Astrocyte of the cerebellum (primary cell): ENCODE results near the gene ESYT1.

ENCODE experiments used
- DNase-seq: peaks from one replicate; pipeline ENCODE4 v3.0.0-alpha.2; 2011; ENCODE audit warnings: low read depth
- H3K4me3 ChIP-seq: 2 replicates; pipeline ENCODE4 v1.5.1; 2011; ENCODE audit warnings: mild to moderate bottlenecking, low read depth, low read length, moderate library complexity
- CTCF ChIP-seq: IDR thresholded peaks from 2 replicates; pipeline ENCODE4 v1.5.1; 2012; ENCODE audit warnings: low read length, low read depth, moderate library complexity, mild to moderate bottlenecking; ENCODE audit errors: missing control alignments
- in situ Hi-C: cut with HindIII; loops from 2 replicates; pipeline ENCODE4 v1.10.0; 2017; ENCODE audit warnings: low sequenced_read_pairs

ESYT1 gene

GRCh38 chr12:56103823-56104108 lies 24.3 kb upstream of the ESYT1 start:
- no peak for DNase-seq
- H3K4me3 ChIP-seq = peak overlapping the region; percentile 89
- in situ Hi-C loops = no loop called here
- TF ChIP-seq CTCF = no peak

DNA sequence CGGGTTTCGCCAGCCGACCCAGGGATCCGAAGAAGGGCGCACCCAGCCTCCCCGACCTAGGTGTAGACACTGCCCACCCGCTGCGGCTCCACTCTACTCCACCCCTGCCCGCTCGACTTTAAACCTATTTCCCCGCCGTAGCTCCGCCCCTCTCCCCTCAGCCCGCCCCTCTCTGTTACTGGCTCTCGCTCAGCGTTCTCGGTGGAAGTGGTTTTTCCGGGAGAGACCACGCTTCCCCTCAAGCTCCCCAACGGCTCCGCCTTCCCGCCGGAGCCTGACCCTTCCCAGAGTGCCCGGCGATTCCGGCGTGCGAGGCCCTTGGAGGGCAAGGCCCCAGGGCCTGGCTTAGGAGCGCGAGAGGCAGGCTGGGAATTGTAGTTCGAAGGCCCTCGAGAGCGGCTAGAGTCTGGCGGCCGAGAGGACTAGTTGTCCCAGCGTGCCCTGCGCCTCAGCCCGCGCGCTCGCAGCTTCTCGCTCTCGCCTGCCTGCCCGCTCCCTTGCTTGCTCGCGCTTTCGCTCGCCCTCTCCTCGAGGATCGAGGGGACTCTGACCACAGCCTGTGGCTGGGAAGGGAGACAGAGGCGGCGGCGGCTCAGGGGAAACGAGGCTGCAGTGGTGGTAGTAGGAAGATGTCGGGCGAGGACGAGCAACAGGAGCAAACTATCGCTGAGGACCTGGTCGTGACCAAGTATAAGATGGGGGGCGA lies 23.8 kb upstream of the ESYT1 start, which contains the start of gene PA2G4:
Gene PA2G4 (plus strand): TSS at position 451 of the 706 bp plus-strand sequence. CDS start 179 bp downstream, at position 630.
- no peak for TF ChIP-seq CTCF
- in situ Hi-C loops = no loop called here
- peak within 1 kb of the TSS; percentile 89 for H3K4me3 ChIP-seq
- DNase-seq = peak; percentile 95

DNA sequence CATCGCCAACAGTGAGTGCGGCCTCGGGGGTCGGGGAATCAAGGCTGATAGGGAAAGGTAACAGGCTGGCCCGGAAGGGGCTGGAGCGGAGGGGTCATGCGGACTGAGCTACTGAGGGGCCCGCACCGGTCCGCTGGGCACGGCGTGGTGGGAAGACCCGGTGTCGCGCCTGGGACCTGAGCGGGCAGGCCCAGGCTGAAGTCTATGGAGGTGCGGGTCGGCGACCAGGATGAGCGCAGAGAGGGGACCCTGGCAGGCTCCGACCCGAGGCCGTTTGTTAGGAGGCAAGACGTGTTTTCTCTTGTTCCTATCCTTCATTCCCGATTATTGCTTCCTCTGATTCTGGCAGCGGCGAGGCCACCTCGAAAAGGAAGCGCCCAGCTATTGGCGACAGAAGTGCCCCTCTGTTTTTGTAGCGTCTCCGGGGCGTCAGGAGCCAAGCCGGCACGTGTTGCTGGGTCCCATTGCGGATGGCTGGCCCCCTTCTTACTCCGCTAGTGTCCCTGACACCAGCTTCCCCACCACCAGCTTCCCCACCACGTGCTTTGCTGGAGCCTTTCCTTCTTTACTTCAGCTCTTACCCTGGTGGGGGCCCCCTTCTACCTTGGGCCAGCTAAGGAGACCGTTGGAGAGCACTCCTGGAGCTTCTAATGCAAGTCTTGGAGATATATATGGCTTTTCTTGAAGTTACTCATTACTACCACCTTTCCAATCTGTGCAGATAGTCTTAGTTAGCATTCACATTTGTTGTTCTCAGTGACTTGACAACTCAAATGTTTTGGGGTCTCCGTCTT lies 23.1 kb upstream of the ESYT1 start:
- peak overlapping the region; percentile 89 for H3K4me3 ChIP-seq
- no peak for DNase-seq
- in situ Hi-C loops = no loop called here
- TF ChIP-seq CTCF = no peak

DNA sequence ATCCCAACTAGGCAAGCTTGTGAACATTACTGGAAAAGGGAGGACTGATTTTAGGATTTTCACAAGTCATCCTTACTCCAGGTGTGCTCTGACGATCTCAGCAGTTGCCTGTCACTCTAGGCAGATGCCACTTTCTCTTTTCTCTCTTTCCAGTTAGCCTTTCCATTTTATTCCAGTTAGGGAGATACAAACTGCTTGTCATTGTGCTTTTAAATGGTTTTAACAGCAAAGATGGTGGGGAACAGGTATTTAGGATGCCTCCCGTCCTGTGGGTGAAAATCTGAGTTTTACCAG lies 22.5 kb upstream of the ESYT1 start:
- in situ Hi-C loops = no loop called here
- DNase-seq = no peak
- no peak for TF ChIP-seq CTCF
- peak overlapping the region; percentile 89 for H3K4me3 ChIP-seq

- no peak overlapping the region for H3K4me3 ChIP-seq
- in situ Hi-C loops = no loop called here
- no peak for TF ChIP-seq CTCF
- DNase-seq = no peak
Observed at GRCh38 chr12:56107242-56107641, 20.8 kb upstream of the ESYT1 start.

DNA sequence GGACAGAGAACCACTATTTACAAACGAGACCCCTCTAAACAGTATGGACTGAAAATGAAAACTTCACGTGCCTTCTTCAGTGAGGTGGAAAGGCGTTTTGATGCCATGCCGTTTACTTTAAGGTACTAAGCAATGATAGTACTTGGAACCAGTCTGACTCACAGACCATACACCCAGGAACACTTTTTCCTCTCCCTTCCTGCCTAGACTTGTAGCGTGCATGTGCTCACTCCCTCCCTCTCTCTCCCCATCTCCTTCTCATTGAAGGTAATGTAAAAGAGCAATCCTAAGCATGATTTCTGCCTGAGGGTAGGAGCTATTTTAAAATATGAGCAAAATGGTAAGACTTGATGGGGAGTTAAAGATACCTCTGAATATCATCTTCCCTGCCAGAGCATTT lies 17.5 kb upstream of the ESYT1 start:
- DNase-seq = no peak
- no peak for TF ChIP-seq CTCF

More for the DNA sequence above, 17.5 kb upstream of the ESYT1 start:
- no peak overlapping the region for H3K4me3 ChIP-seq
- in situ Hi-C loops = no loop called here
